Thyroid gland (tissue), 4 donors: ENCODE data around the gene CTIF.

Source experiments
- POLR2A ChIP-seq, 2 donors: fragments of 450-650 bp; IDR thresholded peaks; one replicate each; pipeline ENCODE4 v1.6.1; 2017; ENCODE audit warnings: antibody characterized with exemption in 2 of 2, mild to moderate bottlenecking in 2 of 2, moderate library complexity in 1 of 2
- TF ChIP-seq, protein P1 (sequence below), 6 experiments: fragments of 200-600 bp in 3 of 6; fragments of 450-650 bp in 3 of 6; sonication (generic) in 3 of 6; IDR thresholded peaks; one replicate each; pipeline ENCODE4 v1.5.1; 2016 to 2019; ENCODE audit warnings: antibody characterized with exemption in 6 of 6, mild to moderate bottlenecking in 2 of 6, inconsistent platforms in 1 of 6, moderate library complexity in 1 of 6

DNA sequence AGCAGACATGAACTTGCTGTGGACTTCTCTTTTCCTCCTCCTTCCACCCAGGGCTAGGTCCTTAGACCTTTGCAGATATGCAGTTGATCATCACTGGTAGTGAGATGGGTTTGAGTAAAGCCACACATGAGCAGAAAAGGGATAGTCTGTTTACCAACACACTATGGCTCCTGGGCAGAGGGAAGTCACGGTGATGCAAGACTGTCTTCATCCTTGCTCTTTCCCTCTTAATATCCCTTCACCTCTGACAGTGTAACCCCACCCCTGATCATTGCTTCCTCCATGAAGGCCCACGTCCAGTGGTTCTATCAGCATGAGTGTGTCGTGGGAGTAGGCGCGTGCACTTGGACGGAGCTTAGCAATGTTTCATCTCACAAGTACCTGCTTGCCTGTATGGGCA lies 223.2 kb downstream of the CTIF start:
- TF ChIP-seq, protein P1, sequence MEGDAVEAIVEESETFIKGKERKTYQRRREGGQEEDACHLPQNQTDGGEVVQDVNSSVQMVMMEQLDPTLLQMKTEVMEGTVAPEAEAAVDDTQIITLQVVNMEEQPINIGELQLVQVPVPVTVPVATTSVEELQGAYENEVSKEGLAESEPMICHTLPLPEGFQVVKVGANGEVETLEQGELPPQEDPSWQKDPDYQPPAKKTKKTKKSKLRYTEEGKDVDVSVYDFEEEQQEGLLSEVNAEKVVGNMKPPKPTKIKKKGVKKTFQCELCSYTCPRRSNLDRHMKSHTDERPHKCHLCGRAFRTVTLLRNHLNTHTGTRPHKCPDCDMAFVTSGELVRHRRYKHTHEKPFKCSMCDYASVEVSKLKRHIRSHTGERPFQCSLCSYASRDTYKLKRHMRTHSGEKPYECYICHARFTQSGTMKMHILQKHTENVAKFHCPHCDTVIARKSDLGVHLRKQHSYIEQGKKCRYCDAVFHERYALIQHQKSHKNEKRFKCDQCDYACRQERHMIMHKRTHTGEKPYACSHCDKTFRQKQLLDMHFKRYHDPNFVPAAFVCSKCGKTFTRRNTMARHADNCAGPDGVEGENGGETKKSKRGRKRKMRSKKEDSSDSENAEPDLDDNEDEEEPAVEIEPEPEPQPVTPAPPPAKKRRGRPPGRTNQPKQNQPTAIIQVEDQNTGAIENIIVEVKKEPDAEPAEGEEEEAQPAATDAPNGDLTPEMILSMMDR (IDR thresholded peaks at IDR 0.05) = no peak
- no peak for TF ChIP-seq POLR2A (IDR thresholded peaks at IDR 0.05)
